Mesenchymal stem cell (in vitro differentiated cells and primary cell): ENCODE data around the gene COMMD3.

ENCODE experiments used
- DNase-seq: peaks from one replicate; pipeline ENCODE4 v3.0.0-alpha.2; 2013
- H2AFZ ChIP-seq: one replicate; pipeline ENCODE4 v1.6.1; 2013; ENCODE audit warnings: low read depth, mild to moderate bottlenecking, control low read depth, inconsistent platforms, low read length, moderate library complexity
- H2AK5ac ChIP-seq: 2 replicates; pipeline ENCODE4 v1.6.1; 2013; ENCODE audit warnings: low read length, moderate library complexity, mild to moderate bottlenecking, inconsistent platforms; ENCODE audit not compliant: severe bottlenecking
- H2BK120ac ChIP-seq: one replicate; pipeline ENCODE4 v1.6.1; 2013; ENCODE audit warnings: low read depth, mild to moderate bottlenecking, inconsistent platforms, low read length, moderate library complexity
- H2BK12ac ChIP-seq, 2 experiments: one replicate each; pipeline ENCODE4 v1.6.1; 2013; ENCODE audit warnings: inconsistent platforms in 2 of 2, low read length in 2 of 2, mild to moderate bottlenecking in 2 of 2, moderate library complexity in 2 of 2, control low read depth in 1 of 2
- H2BK15ac ChIP-seq: one replicate; pipeline ENCODE4 v1.6.1; 2013; ENCODE audit warnings: mild to moderate bottlenecking, low read depth, inconsistent platforms; ENCODE audit not compliant: poor library complexity, severe bottlenecking
- H2BK5ac ChIP-seq: 2 replicates; pipeline ENCODE4 v1.6.1; 2013; ENCODE audit warnings: low read depth, mild to moderate bottlenecking, low read length, control low read depth, inconsistent platforms; ENCODE audit not compliant: poor library complexity, severe bottlenecking
- H3K14ac ChIP-seq, 2 experiments: one replicate each; pipeline ENCODE4 v1.6.1; 2013; ENCODE audit warnings: inconsistent platforms in 2 of 2, low read length in 2 of 2, control low read depth in 1 of 2, mild to moderate bottlenecking in 1 of 2, moderate library complexity in 1 of 2
- H3K18ac ChIP-seq, 2 experiments: one replicate each; pipeline ENCODE4 v1.6.1; 2013; ENCODE audit warnings: inconsistent platforms in 2 of 2, low read length in 2 of 2, control low read depth in 1 of 2, low read depth in 1 of 2, mild to moderate bottlenecking in 1 of 2
- H3K23ac ChIP-seq, 2 experiments: one replicate each; pipeline ENCODE4 v1.6.1; 2013; ENCODE audit warnings: inconsistent platforms in 2 of 2, low read length in 2 of 2, mild to moderate bottlenecking in 2 of 2, moderate library complexity in 2 of 2, control low read depth in 1 of 2
- H3K27ac ChIP-seq: 2 replicates; pipeline ENCODE4 v1.5.1; 2013; ENCODE audit warnings: mild to moderate bottlenecking, moderate library complexity, low read length, control low read depth, inconsistent platforms; ENCODE audit not compliant: poor library complexity, severe bottlenecking
- H3K27me3 ChIP-seq, 2 experiments: 2 replicates each; pipeline versions ENCODE4 v1.6.1 to v1.7.0; 2013; ENCODE audit warnings: low read length in 2 of 2, mild to moderate bottlenecking in 2 of 2, moderate library complexity in 2 of 2, control low read depth in 1 of 2, inconsistent platforms in 1 of 2; ENCODE audit not compliant: control insufficient read depth in 1 of 2, insufficient read depth in 1 of 2
- H3K36me3 ChIP-seq, 2 experiments: 2 replicates each; pipeline versions ENCODE4 v1.6.1 to v1.7.0; 2013; ENCODE audit warnings: low read length in 2 of 2, control low read depth in 1 of 2, inconsistent platforms in 1 of 2, low read depth in 1 of 2, mild to moderate bottlenecking in 1 of 2; ENCODE audit not compliant: insufficient read depth in 2 of 2, control insufficient read depth in 1 of 2
- H3K4ac ChIP-seq, 2 experiments: one replicate each; pipeline ENCODE4 v1.6.1; 2013; ENCODE audit warnings: inconsistent platforms in 2 of 2, low read length in 2 of 2, mild to moderate bottlenecking in 2 of 2, moderate library complexity in 2 of 2, control low read depth in 1 of 2, low read depth in 1 of 2
- H3K4me1 ChIP-seq: 2 replicates; pipeline ENCODE4 v1.6.1; 2013; ENCODE audit warnings: low read depth, low read length, control low read depth; ENCODE audit not compliant: control insufficient read depth, insufficient read depth
- H3K4me2 ChIP-seq: 2 replicates; pipeline ENCODE4 v1.6.1; 2013; ENCODE audit warnings: low read length, mild to moderate bottlenecking, inconsistent platforms; ENCODE audit not compliant: poor library complexity, severe bottlenecking
- H3K4me3 ChIP-seq, 2 experiments: 2 replicates each; pipeline versions ENCODE4 v1.5.1 to v1.7.0; 2013; ENCODE audit warnings: low read length in 2 of 2, mild to moderate bottlenecking in 2 of 2, control low read depth in 1 of 2, low read depth in 1 of 2; ENCODE audit not compliant: insufficient read depth in 1 of 2
- H3K79me1 ChIP-seq: replicated peaks from 2 replicates; pipeline ENCODE4 v1.6.1; 2013; ENCODE audit warnings: mild to moderate bottlenecking, control low read depth, low read length, inconsistent platforms; ENCODE audit not compliant: poor library complexity, severe bottlenecking
- H3K9ac ChIP-seq: 2 replicates; pipeline ENCODE4 v1.7.0; 2013; ENCODE audit warnings: mild to moderate bottlenecking, low read length, moderate library complexity
- H3K9me3 ChIP-seq: 2 replicates; pipeline ENCODE4 v1.7.0; 2013; ENCODE audit warnings: mild to moderate bottlenecking, low read length; ENCODE audit not compliant: control insufficient read depth
- H4K8ac ChIP-seq: one replicate; pipeline ENCODE4 v1.6.1; 2013; ENCODE audit warnings: inconsistent platforms, mild to moderate bottlenecking, low read length, moderate library complexity
- H4K91ac ChIP-seq: one replicate; pipeline ENCODE4 v1.6.1; 2013; ENCODE audit warnings: mild to moderate bottlenecking, low read length, inconsistent platforms
- WGBS: methylation state at CpG from one replicate; pipeline ENCODE4 v1.1.7; 2013; ENCODE audit warnings: mixed read lengths; 5-methylcytosine and 5-hydroxymethylcytosine counted together

Gene COMMD3

DNA sequence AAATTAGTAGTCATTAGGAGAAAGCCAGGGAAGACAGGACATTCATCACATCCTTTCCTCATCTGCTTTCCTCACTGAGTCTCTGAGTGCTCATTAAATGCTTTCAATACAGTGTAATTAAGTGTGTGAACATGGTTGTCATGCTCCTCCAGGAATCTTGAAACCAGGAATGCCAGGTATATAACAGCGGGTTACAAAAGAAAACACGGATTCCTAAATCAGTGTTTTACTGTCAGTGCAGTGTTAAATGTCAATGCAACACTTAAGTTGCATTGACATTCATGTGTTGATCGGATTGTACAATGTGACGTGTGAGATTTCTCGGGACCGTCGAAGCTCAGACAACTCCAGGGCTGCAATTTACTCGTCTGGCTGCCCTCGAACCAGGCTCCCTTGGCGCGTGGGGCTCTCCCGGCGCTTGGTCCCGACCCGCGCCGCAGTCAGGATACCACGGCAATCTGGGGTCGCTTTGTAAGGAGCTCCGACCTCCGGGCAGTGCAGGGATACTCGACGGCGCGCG, 28.7 kb downstream of the COMMD3 start:
- H2BK12ac ChIP-seq: no peak overlapping the region
- peaks cover 4% of the 10 kb centered on the region for H3K9me3 ChIP-seq
- no peaks in the 10 kb centered on the region for H3K79me1 ChIP-seq
- peak overlapping the region; percentile 41 for H3K4me2 ChIP-seq
- peak overlapping the region in 1 of 2 experiments; percentile 59 for H3K4me3 ChIP-seq
- peak; percentile 2 for DNase-seq
- no peak overlapping the region for H2AFZ ChIP-seq
- no peak overlapping the region for H3K14ac ChIP-seq
- H3K27ac ChIP-seq: no peak overlapping the region
- H2BK15ac ChIP-seq: no peak overlapping the region
- no peak overlapping the region for H2AK5ac ChIP-seq
- H3K9ac ChIP-seq: no peak overlapping the region
- no peak overlapping the region for H2BK5ac ChIP-seq
- H3K23ac ChIP-seq: peak overlapping the region in 1 of 2 experiments; percentile 73
- WGBS: 12% methylated on average over 26 of the region's 26 CpGs
- peak overlapping the region in 1 of 2 experiments; percentile 56 for H3K18ac ChIP-seq
- H3K27me3 ChIP-seq: peaks cover 44 to 64% of the 10 kb centered on the region in 2 experiments
- no peaks in the 10 kb centered on the region for H3K36me3 ChIP-seq
- no peak overlapping the region for H4K8ac ChIP-seq
- H4K91ac ChIP-seq: no peak overlapping the region
- H2BK120ac ChIP-seq: no peak overlapping the region
- H3K4ac ChIP-seq: no peak overlapping the region
- peaks cover 10% of the 10 kb centered on the region for H3K4me1 ChIP-seq

DNA sequence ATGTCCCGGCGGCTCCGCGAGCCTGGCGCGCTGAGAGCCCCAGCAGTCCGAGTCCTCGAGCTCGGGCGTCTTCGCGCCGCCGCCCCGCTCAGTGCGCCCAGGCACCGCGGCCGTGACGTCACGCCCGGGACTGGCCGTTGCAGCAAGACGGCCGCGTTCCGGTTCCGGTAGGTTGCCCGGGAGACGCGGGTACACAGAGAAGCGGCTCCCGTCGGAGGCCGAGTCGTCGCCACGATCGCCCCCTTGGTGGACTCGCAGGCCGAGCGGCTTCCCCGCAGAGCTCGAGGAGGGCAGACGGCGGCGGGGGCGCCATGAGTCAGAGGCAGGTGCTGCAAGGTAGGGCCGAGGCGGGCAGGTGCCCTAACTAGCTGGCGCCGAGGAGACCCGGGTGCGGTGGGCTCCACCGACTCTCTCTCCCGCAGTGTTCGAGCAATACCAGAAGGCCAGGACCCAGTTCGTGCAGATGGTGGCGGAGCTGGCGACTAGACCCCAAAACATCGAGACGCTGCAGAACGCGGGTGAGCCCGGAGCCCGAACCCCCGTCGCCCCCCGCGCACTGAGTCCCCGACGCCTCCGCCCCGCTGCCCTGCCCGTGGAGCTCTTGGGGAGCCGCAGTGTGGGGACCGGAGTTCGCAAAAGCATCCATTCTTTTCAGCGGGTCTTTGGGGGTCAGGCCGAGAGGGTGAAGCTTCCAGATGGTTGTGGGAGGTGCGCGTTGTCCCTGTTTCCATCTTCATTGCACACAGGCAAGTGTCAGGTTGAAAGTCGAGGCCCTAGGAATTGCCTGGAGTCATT, 29.3 kb downstream of the COMMD3 start, which contains the start of gene SPAG6:
Gene SPAG6 (plus strand): TSS at position 196 of the 795 bp plus-strand sequence. CDS start 116 bp downstream, at position 312.
- no peak within 1 kb of the TSS for H2BK120ac ChIP-seq
- H4K8ac ChIP-seq: no peak within 1 kb of the TSS
- H3K27me3 ChIP-seq: peaks cover 44 to 64% of the 10 kb centered on the region in 2 experiments
- H3K14ac ChIP-seq: no peak within 1 kb of the TSS
- H3K9me3 ChIP-seq: peaks cover 4% of the 10 kb centered on the region
- H4K91ac ChIP-seq: no peak within 1 kb of the TSS
- peak; percentile 24 for DNase-seq
- no peak within 1 kb of the TSS for H3K27ac ChIP-seq
- no peaks in the 10 kb centered on the region for H3K79me1 ChIP-seq
- H2BK5ac ChIP-seq: no peak within 1 kb of the TSS
- H3K23ac ChIP-seq: peak within 1 kb of the TSS in 1 of 2 experiments; percentile 73
- no peak within 1 kb of the TSS for H2BK12ac ChIP-seq
- H3K4me2 ChIP-seq: peak within 1 kb of the TSS; percentile 41
- peaks cover 10% of the 10 kb centered on the region for H3K4me1 ChIP-seq
- no peak within 1 kb of the TSS for H2BK15ac ChIP-seq
- H3K18ac ChIP-seq: peak within 1 kb of the TSS in 1 of 2 experiments; percentile 56
- H3K4ac ChIP-seq: no peak within 1 kb of the TSS
- 6% methylated on average over 82 of the region's 83 CpGs for WGBS
- no peak within 1 kb of the TSS for H2AK5ac ChIP-seq
- H3K36me3 ChIP-seq: no peaks in the 10 kb centered on the region
- H3K4me3 ChIP-seq: peak within 1 kb of the TSS; percentile 35 to 59
- peak within 1 kb of the TSS; percentile 43 for H3K9ac ChIP-seq
- no peak within 1 kb of the TSS for H2AFZ ChIP-seq

DNA sequence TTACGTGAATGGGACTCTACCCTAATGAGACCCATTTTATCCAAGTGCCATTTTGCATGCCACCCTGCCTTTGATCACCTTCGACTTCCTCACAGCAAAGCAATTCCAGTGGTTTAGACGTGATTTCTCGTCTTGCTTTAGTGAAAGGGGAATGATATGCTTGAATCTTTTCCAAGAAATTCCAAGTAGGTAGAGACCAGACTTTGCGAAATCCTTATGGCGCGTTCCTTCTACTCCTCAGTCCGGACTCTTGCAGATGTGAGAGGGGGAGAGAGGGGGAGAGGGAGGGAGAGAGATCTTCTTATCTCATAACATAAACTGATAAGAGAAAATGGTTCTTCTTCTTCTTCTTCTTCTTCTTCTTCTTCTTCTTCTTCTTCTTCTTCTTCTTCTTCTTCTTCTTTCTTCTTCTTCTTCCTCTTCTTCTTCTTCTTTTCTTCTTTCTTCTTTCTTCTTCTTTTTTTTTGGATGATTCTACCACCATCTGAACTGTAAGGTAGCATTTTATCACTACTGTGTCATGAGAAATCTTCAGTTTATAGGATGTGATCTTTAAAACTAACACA, 30.0 kb downstream of the COMMD3 start:
- H3K9ac ChIP-seq: no peak overlapping the region
- no peak overlapping the region for H3K27ac ChIP-seq
- no peak overlapping the region for H2BK5ac ChIP-seq
- no peak overlapping the region for H2BK12ac ChIP-seq
- H3K4me1 ChIP-seq: peaks cover 10% of the 10 kb centered on the region
- no peak overlapping the region for H2BK120ac ChIP-seq
- H3K4me2 ChIP-seq: no peak overlapping the region
- no peak overlapping the region for H3K14ac ChIP-seq
- H4K91ac ChIP-seq: no peak overlapping the region
- H3K27me3 ChIP-seq: peaks cover 46 to 64% of the 10 kb centered on the region in 2 experiments
- no peak overlapping the region for H2AK5ac ChIP-seq
- H3K9me3 ChIP-seq: peaks cover 4% of the 10 kb centered on the region
- H4K8ac ChIP-seq: no peak overlapping the region
- H3K4me3 ChIP-seq: no peak overlapping the region
- no peaks in the 10 kb centered on the region for H3K79me1 ChIP-seq
- no peaks in the 10 kb centered on the region for H3K36me3 ChIP-seq
- no peak overlapping the region for H3K18ac ChIP-seq
- H2AFZ ChIP-seq: no peak overlapping the region
- WGBS: 14% methylated on average over 4 of the region's 8 CpGs
- no peak overlapping the region for H3K4ac ChIP-seq
- peak; percentile 4 for DNase-seq
- no peak overlapping the region for H2BK15ac ChIP-seq
- no peak overlapping the region for H3K23ac ChIP-seq

DNA sequence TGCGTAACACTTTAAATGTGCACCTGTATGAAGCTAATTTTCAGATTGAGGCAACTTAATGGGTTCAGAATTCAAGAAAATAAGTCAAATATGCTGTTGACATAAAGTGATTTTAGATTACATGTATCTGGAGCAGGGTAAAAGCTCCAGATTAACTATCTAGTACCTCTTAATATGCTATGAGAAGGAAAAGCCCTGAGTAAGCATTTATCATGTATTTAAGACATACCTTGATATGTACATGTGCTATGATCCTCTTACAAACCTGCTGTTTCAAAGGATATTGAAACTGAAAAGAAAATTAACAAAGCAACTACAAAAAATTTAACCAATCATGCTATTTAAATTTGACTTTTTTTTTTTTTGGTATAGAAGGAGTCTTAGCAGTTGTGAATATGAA, 33.6 kb downstream of the COMMD3 start:
- no peak overlapping the region for H2BK15ac ChIP-seq
- no peak overlapping the region for H4K8ac ChIP-seq
- H3K4me2 ChIP-seq: no peak overlapping the region
- no peak overlapping the region for H3K27ac ChIP-seq
- H3K4me1 ChIP-seq: peaks cover 9% of the 10 kb centered on the region
- H3K27me3 ChIP-seq: peaks cover 26 to 30% of the 10 kb centered on the region in 2 experiments
- H3K9ac ChIP-seq: no peak overlapping the region
- H2BK12ac ChIP-seq: no peak overlapping the region
- no peak overlapping the region for H4K91ac ChIP-seq
- H3K36me3 ChIP-seq: no peaks in the 10 kb centered on the region
- H2BK120ac ChIP-seq: no peak overlapping the region
- no peak overlapping the region for H2AK5ac ChIP-seq
- no peak overlapping the region for H3K18ac ChIP-seq
- H2BK5ac ChIP-seq: no peak overlapping the region
- no peaks in the 10 kb centered on the region for H3K9me3 ChIP-seq
- no peak overlapping the region for H2AFZ ChIP-seq
- H3K4me3 ChIP-seq: no peak overlapping the region
- no peak overlapping the region for H3K4ac ChIP-seq
- DNase-seq: no peak
- WGBS: 100% methylated on average over 1 of the region's 1 CpG
- no peaks in the 10 kb centered on the region for H3K79me1 ChIP-seq
- H3K14ac ChIP-seq: no peak overlapping the region
- no peak overlapping the region for H3K23ac ChIP-seq
